K562 (cell line): ENCODE measurements around the gene HFE. TPM values are rescaled to one million over a fixed set of nuclear protein-coding genes. Genes with fewer than 3 reads are reported as not detected.

ENCODE experiments used
- CHD4 ChIP-seq: fragments of 200-600 bp; sonication (generic); IDR thresholded peaks from 3 replicates; pipeline ENCODE4 v1.6.1; 2012; ENCODE audit warnings: low read depth, mild to moderate bottlenecking, mixed read lengths, low read length, inconsistent platforms; ENCODE audit not compliant: insufficient read depth, insufficient replicate concordance, poor library complexity, severe bottlenecking
- FIP1L1 ChIP-seq: fragments of 200-400 bp; formaldehyde crosslinking; IDR thresholded peaks from 2 replicates; pipeline ENCODE4 v1.6.1; 2018; ENCODE audit warnings: mild to moderate bottlenecking, low read depth, low read length; ENCODE audit not compliant: poor library complexity, severe bottlenecking
- FOXK2 ChIP-seq, 2 experiments: fragments of 450-650 bp; IDR thresholded peaks in 1 of 2; conservative IDR thresholded peaks in 1 of 2; 2 replicates each; pipeline ENCODE4 v1.6.1; 2016; ENCODE audit warnings: low read depth in 2 of 2, mild to moderate bottlenecking in 1 of 2
- MAFF ChIP-seq: IDR thresholded peaks from 2 replicates; pipeline ENCODE4 v1.6.1; 2012; ENCODE audit warnings: low read length, improper control_type of control experiment
- MEF2A ChIP-seq: IDR thresholded peaks from 2 replicates; pipeline ENCODE4 v1.6.1; 2011; ENCODE audit warnings: low read depth, mild to moderate bottlenecking, low read length, moderate library complexity; ENCODE audit not compliant: control insufficient read depth
- NCOA4 ChIP-seq: fragments of 450-650 bp; IDR thresholded peaks from 2 replicates; pipeline ENCODE4 v1.6.1; 2018; ENCODE audit warnings: mild to moderate bottlenecking; ENCODE audit not compliant: partially characterized antibody
- NCOA6 ChIP-seq: fragments of 450-650 bp; IDR thresholded peaks from 2 replicates; pipeline ENCODE4 v1.6.1; 2017; ENCODE audit warnings: mild to moderate bottlenecking
- SMC3 ChIP-seq: conservative IDR thresholded peaks from 2 replicates; pipeline ENCODE4 v1.6.1; 2011; ENCODE audit warnings: low read depth, low read length, improper control_type of control experiment; ENCODE audit not compliant: insufficient read depth
- ZNF165 ChIP-seq: fragments of 250-450 bp; sonication (Bioruptor Pico); IDR thresholded peaks from 2 replicates; pipeline ENCODE4 v1.4.0; 2020; ENCODE audit warnings: borderline replicate concordance
- ZNF184 ChIP-seq: sonication (generic); formaldehyde crosslinking; IDR thresholded peaks from 2 replicates; pipeline ENCODE4 v1.5.0; 2020; ENCODE audit warnings: missing genetic modification reagents
- ZNF232 ChIP-seq: sonication (generic); formaldehyde crosslinking; IDR thresholded peaks from 2 replicates; pipeline ENCODE4 v1.8.0; 2022; ENCODE audit warnings: mild to moderate bottlenecking, missing genetic modification reagents
- ZNF324 ChIP-seq: fragments of 250-450 bp; sonication (Bioruptor Pico); IDR thresholded peaks from 2 replicates; pipeline ENCODE4 v1.4.0; 2020; ENCODE audit warnings: mild to moderate bottlenecking
- polyA plus RNA-seq, 8 experiments: library from polyadenylated mRNA; depleted of rRNA in 4 of 8; stranded (reverse) in 5 of 8; unstranded in 3 of 8; fragments of >200 nt; fragmentation: Nextera tagmentation in 2 of 8; fragmentation: Illumina TruSeq in 1 of 8; extraction: Ambion mirVana in 2 of 8; extraction: Trizol in 1 of 8; gene quantifications; 2 replicates each; pipeline versions ENCODE4 v1.2.1 to v1.2.3, GENCODE V29; 2011 to 2014; ENCODE audit warnings: inconsistent platforms in 1 of 8, missing spikeins in 1 of 8
- total RNA-seq, 7 experiments: library from RNA; depleted of rRNA in 6 of 7; stranded (reverse); fragments of >200 nt in 6 of 7; fragmentation: Illumina TruSeq in 2 of 7; extraction: Trizol in 2 of 7; gene quantifications; 2 replicates each; pipeline versions ENCODE4 v1.2.1 to v1.2.3, GENCODE V29; 2011 to 2021; ENCODE audit warnings: low replicate concordance in 1 of 7
- TF ChIP-seq, protein P1 (sequence below): IDR thresholded peaks from 2 replicates; pipeline ENCODE4 v1.6.1; 2016; ENCODE audit warnings: missing genetic modification characterization, missing compliant biosample characterization
- TF ChIP-seq, protein P2 (sequence below), 2 experiments: fragments of 450-650 bp in 1 of 2; sonication (generic) in 1 of 2; formaldehyde crosslinking; conservative IDR thresholded peaks; 2 replicates each; pipeline versions ENCODE4 v1.4.0 to v1.8.1; 2020 to 2022; ENCODE audit warnings: mild to moderate bottlenecking in 1 of 2, missing genetic modification reagents in 1 of 2
- TF ChIP-seq, protein P3 (sequence below): sonication (generic); formaldehyde crosslinking; IDR thresholded peaks from 2 replicates; pipeline ENCODE4 v1.8.0; 2023; ENCODE audit warnings: mild to moderate bottlenecking, missing genetic modification reagents
- TF ChIP-seq, protein P4 (sequence below): fragments of 450-650 bp; IDR thresholded peaks from 2 replicates; pipeline ENCODE4 v1.6.1; 2016
- TF ChIP-seq, protein P5 (sequence below): fragments of 450-650 bp; formaldehyde crosslinking; IDR thresholded peaks from 2 replicates; pipeline ENCODE4 v1.4.0; 2022; ENCODE audit warnings: mild to moderate bottlenecking, moderate library complexity

The HFE gene
- total and polyA plus RNA-seq, 9 of the 15 experiments (the other 6 are each of a cell fraction or from before 2014, with no cell fraction given), result 0.14 to 1.2 (median 0.76) TPM

DNA sequence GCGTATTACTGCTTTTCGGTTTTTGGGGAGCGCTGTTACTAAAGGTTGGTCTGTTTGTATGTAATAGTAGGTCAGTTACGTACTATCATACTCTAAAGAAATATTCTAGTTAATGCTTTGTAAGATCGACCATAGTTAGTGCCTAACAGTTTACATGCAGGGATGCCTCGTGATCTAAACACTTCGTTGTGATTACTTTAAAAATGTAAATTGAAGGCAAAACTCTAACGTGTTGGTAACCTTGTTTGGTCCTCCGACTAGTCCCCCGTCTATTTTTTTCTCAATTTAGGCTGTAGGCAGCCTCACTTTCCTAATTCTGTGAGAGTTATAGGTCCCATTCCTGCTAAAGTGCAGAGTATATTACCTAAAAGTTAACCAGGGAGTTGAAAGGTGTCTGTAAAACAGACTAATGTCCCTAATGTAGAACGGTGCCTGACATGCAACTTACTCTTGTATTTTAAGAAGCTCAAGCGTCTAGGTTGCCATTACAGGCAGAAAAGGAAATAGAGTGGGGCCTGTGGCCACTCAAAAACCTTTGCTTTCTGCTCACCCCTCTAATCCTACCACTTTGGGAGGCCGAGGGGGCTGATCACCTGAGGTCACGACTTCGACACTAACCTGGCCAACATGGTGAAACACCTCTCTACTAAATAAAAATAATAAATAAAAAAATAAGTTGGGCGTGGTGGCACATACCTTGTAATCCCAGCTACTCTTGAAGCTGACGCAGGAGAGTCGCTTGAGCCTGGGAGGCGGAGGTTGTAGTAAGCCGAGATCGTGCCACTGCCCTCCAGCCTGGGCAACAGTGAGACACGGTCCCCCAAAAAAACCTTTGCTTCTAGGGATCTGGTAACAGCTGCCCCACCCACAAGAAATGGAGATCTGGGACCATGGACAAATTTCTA, 37.8 kb downstream of the HFE start (continued):
- TF ChIP-seq, protein P1, sequence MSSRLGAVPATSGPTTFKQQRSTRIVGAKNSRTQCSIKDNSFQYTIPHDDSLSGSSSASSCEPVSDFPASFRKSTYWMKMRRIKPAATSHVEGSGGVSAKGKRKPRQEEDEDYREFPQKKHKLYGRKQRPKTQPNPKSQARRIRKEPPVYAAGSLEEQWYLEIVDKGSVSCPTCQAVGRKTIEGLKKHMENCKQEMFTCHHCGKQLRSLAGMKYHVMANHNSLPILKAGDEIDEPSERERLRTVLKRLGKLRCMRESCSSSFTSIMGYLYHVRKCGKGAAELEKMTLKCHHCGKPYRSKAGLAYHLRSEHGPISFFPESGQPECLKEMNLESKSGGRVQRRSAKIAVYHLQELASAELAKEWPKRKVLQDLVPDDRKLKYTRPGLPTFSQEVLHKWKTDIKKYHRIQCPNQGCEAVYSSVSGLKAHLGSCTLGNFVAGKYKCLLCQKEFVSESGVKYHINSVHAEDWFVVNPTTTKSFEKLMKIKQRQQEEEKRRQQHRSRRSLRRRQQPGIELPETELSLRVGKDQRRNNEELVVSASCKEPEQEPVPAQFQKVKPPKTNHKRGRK, result no peak
- TF ChIP-seq ZNF232 (CRISPR knock-in tag) (no peak), ZNF324 (CRISPR knock-in tag) (no peak), NCOA4 (no peak), FOXK2 (conservative IDR thresholded peaks at IDR 0.05 in 1 of 2, IDR thresholded peaks at IDR 0.05 in 1 of 2; ENCODE audit: low read depth in 2 of 2) (no peak), ZNF184 (no peak), MAFF (no peak), ZNF165 (CRISPR knock-in tag) (no peak), FIP1L1 (peak; percentile 69), CHD4 (no peak), MEF2A (no peak), SMC3 (no peak), NCOA6 (no peak)
- TF ChIP-seq, protein P2, sequence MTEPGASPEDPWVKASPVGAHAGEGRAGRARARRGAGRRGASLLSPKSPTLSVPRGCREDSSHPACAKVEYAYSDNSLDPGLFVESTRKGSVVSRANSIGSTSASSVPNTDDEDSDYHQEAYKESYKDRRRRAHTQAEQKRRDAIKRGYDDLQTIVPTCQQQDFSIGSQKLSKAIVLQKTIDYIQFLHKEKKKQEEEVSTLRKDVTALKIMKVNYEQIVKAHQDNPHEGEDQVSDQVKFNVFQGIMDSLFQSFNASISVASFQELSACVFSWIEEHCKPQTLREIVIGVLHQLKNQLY (CRISPR knock-in tag; conservative IDR thresholded peaks at IDR 0.05), result no peak
- TF ChIP-seq, protein P3, sequence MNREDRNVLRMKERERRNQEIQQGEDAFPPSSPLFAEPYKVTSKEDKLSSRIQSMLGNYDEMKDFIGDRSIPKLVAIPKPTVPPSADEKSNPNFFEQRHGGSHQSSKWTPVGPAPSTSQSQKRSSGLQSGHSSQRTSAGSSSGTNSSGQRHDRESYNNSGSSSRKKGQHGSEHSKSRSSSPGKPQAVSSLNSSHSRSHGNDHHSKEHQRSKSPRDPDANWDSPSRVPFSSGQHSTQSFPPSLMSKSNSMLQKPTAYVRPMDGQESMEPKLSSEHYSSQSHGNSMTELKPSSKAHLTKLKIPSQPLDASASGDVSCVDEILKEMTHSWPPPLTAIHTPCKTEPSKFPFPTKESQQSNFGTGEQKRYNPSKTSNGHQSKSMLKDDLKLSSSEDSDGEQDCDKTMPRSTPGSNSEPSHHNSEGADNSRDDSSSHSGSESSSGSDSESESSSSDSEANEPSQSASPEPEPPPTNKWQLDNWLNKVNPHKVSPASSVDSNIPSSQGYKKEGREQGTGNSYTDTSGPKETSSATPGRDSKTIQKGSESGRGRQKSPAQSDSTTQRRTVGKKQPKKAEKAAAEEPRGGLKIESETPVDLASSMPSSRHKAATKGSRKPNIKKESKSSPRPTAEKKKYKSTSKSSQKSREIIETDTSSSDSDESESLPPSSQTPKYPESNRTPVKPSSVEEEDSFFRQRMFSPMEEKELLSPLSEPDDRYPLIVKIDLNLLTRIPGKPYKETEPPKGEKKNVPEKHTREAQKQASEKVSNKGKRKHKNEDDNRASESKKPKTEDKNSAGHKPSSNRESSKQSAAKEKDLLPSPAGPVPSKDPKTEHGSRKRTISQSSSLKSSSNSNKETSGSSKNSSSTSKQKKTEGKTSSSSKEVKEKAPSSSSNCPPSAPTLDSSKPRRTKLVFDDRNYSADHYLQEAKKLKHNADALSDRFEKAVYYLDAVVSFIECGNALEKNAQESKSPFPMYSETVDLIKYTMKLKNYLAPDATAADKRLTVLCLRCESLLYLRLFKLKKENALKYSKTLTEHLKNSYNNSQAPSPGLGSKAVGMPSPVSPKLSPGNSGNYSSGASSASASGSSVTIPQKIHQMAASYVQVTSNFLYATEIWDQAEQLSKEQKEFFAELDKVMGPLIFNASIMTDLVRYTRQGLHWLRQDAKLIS (CRISPR knock-in tag), result no peak
- TF ChIP-seq, protein P4, sequence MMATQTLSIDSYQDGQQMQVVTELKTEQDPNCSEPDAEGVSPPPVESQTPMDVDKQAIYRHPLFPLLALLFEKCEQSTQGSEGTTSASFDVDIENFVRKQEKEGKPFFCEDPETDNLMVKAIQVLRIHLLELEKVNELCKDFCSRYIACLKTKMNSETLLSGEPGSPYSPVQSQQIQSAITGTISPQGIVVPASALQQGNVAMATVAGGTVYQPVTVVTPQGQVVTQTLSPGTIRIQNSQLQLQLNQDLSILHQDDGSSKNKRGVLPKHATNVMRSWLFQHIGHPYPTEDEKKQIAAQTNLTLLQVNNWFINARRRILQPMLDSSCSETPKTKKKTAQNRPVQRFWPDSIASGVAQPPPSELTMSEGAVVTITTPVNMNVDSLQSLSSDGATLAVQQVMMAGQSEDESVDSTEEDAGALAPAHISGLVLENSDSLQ, result no peak
- TF ChIP-seq, protein P5, sequence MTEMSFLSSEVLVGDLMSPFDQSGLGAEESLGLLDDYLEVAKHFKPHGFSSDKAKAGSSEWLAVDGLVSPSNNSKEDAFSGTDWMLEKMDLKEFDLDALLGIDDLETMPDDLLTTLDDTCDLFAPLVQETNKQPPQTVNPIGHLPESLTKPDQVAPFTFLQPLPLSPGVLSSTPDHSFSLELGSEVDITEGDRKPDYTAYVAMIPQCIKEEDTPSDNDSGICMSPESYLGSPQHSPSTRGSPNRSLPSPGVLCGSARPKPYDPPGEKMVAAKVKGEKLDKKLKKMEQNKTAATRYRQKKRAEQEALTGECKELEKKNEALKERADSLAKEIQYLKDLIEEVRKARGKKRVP (CRISPR knock-in tag), result peak; percentile 60; the same call in 1 of the 2 replicates
